ENCODE measurements around the gene TSN.

DNA sequence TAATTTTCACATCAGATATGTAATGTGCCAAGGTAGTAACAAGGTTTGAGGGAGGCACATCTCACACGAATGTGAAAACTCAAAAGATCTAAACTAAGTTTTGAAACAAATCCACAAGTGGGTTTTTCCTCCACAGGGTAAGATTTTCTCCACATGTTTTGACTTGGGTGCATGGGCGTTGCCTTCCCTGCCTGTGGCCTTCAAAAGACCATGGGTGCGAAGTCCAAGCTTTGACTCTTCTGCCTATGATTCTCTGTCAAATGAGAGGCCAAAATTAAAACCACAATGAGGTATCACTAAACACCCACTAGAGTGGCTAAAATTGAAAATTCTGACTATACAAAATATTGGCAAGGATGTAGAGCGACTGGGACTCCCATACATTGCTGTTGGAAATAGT, 49.5 kb upstream of the TSN start:
- TF ChIP-seq SPI1 (IDR thresholded peaks at IDR 0.05; ENCODE audit: low read depth, low read length): no peak
- TF ChIP-seq TAF1 (IDR thresholded peaks at IDR 0.05; ENCODE audit: low read depth, low read length): no peak
- no peak for TF ChIP-seq POLR2A (IDR thresholded peaks at IDR 0.05; ENCODE audit: low read depth, low read length)
- TF ChIP-seq POLR2AphosphoS5 (IDR thresholded peaks at IDR 0.05; ENCODE audit: low read depth, low read length): no peak
- TF ChIP-seq POU2F2 (IDR thresholded peaks at IDR 0.05; ENCODE audit: low read depth, low read length): no peak
- no peak for TF ChIP-seq PAX5 (IDR thresholded peaks at IDR 0.05; ENCODE audit: insufficient read depth, low read length, severe bottlenecking)

Measured in GM12891 (cell line).